Glutamatergic neuron (in vitro differentiated cells): ENCODE results near the gene SZT2. TPM values are rescaled to one million over a fixed set of nuclear protein-coding genes. Genes with fewer than 3 reads are reported as not detected.
A peak's percentile ranks its signal among the peaks of the same experiment; 100 is the strongest.
"Not testable (repeated sequence)": the region's sequence is repeated elsewhere in the genome, so short reads cannot be mapped to it uniquely, and the experiment has no call there.

Experiments used
- DNase-seq: peaks from one replicate; pipeline ENCODE4 v3.0.0; 2022
- H3K27ac Mint-ChIP-seq: one replicate; pipeline ENCODE4 v1.8.0; 2020; ENCODE audit warnings: mild to moderate bottlenecking, mixed read lengths, inconsistent platforms; ENCODE audit not compliant: unreplicated experiment
- H3K27me3 Mint-ChIP-seq: one replicate; pipeline ENCODE4 v1.8.0; 2020; ENCODE audit warnings: mild to moderate bottlenecking, moderate library complexity, mixed read lengths, inconsistent platforms; ENCODE audit not compliant: unreplicated experiment
- H3K36me3 Mint-ChIP-seq: one replicate; pipeline ENCODE4 v1.8.0; 2020; ENCODE audit warnings: mild to moderate bottlenecking, mixed read lengths, inconsistent platforms; ENCODE audit not compliant: unreplicated experiment
- H3K4me1 Mint-ChIP-seq: one replicate; pipeline ENCODE4 v1.8.0; 2020; ENCODE audit warnings: mild to moderate bottlenecking, low read depth, mixed read lengths, inconsistent platforms; ENCODE audit not compliant: unreplicated experiment
- H3K4me3 Mint-ChIP-seq: one replicate; pipeline ENCODE4 v1.8.0; 2020; ENCODE audit warnings: mild to moderate bottlenecking, mixed read lengths, inconsistent platforms; ENCODE audit not compliant: unreplicated experiment
- H3K9me3 Mint-ChIP-seq: one replicate; pipeline ENCODE4 v1.8.0; 2020; ENCODE audit warnings: mild to moderate bottlenecking, moderate library complexity, mixed read lengths, inconsistent platforms; ENCODE audit not compliant: unreplicated experiment
- total RNA-seq: library from RNA; stranded (reverse); fragmentation: NEBNext Ultra II Directional; extraction: Animal tissue kit (Norgen Biotek cat#: 25700); gene quantifications from one replicate; pipeline ENCODE4 v1.2.1, GENCODE V29; 2021; ENCODE audit not compliant: unreplicated experiment
- TF ChIP-seq, protein P1 (sequence below): fragments of 200-600 bp; sonication (generic); IDR thresholded peaks from one replicate; pipeline ENCODE4 v1.5.0; 2021; ENCODE audit not compliant: partially characterized antibody, unreplicated experiment

The SZT2 gene
- total RNA-seq, 1 donor from 2014 or later: 85.3 TPM

GRCh38 chr1:43366601-43367025 is 23.1 kb upstream of the SZT2 start:
- peak overlapping the region; percentile 87 for H3K4me3 Mint-ChIP-seq
- TF ChIP-seq, protein P1, sequence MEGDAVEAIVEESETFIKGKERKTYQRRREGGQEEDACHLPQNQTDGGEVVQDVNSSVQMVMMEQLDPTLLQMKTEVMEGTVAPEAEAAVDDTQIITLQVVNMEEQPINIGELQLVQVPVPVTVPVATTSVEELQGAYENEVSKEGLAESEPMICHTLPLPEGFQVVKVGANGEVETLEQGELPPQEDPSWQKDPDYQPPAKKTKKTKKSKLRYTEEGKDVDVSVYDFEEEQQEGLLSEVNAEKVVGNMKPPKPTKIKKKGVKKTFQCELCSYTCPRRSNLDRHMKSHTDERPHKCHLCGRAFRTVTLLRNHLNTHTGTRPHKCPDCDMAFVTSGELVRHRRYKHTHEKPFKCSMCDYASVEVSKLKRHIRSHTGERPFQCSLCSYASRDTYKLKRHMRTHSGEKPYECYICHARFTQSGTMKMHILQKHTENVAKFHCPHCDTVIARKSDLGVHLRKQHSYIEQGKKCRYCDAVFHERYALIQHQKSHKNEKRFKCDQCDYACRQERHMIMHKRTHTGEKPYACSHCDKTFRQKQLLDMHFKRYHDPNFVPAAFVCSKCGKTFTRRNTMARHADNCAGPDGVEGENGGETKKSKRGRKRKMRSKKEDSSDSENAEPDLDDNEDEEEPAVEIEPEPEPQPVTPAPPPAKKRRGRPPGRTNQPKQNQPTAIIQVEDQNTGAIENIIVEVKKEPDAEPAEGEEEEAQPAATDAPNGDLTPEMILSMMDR: no peak
- peaks cover 6% of the 10 kb centered on the region for H3K36me3 Mint-ChIP-seq
- peaks cover 4% of the 10 kb centered on the region for H3K9me3 Mint-ChIP-seq
- H3K27me3 Mint-ChIP-seq: peaks cover 5% of the 10 kb centered on the region
- H3K27ac Mint-ChIP-seq: no peak overlapping the region
- H3K4me1 Mint-ChIP-seq: peaks cover 5% of the 10 kb centered on the region
- no peak for DNase-seq

DNA sequence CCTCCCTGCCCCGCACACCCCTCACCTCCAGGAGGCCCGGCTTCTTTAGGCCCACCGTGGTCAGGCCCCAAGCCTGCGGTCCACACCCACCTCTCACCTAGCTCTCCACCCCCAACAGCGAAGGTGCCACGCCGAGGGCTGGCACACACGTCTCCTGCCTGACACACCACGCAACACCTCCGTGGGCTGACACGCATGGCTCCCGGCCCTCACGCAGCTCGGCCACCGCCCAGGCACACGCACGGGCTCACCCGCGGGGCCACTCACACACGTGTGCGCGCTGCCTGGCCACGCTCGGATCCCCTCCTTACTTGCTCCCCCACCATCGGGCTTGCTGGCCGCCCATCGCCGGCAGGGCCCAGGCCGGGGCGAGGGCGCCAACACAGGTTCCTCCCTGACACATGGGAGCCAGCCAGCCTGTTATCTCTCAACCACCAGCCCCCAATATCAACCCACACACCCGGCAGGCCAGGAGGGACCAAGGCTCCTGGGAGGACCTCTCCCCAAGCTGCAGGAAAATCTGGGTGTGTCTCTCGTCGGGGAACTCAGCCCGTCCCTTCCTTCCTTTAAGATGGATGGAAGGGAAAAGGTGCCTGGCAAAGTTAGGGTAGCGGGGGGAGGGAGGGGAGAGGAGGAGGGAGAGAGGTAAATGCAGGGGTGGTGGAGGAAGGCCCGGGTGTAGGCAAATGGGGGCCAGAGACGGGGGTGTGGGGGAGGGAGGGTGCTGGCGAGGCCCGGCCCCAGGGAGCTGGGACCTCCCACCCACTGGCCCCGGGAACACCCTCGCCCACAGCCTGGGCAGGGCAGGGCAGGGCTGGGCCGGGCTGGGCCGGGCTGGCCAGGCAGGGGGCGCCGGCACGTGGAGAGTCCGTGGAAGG is 22.4 kb upstream of the SZT2 start:
- H3K27ac Mint-ChIP-seq: peak overlapping the region; percentile 12
- peaks cover 5% of the 10 kb centered on the region for H3K4me1 Mint-ChIP-seq
- peak overlapping the region; percentile 87 for H3K4me3 Mint-ChIP-seq
- TF ChIP-seq, protein P1: no peak
- H3K36me3 Mint-ChIP-seq: peaks cover 6% of the 10 kb centered on the region
- peaks cover 5% of the 10 kb centered on the region for H3K27me3 Mint-ChIP-seq
- H3K9me3 Mint-ChIP-seq: peaks cover 4% of the 10 kb centered on the region
- peak; percentile 32 for DNase-seq

- peaks cover 6% of the 10 kb centered on the region for H3K36me3 Mint-ChIP-seq
- TF ChIP-seq, protein P1: no peak
- peaks cover 5% of the 10 kb centered on the region for H3K4me1 Mint-ChIP-seq
- peak; percentile 95 for DNase-seq
- H3K27me3 Mint-ChIP-seq: peaks cover 5% of the 10 kb centered on the region
- peak within 1 kb of the TSS; percentile 82 for H3K27ac Mint-ChIP-seq
- H3K9me3 Mint-ChIP-seq: peaks cover 4% of the 10 kb centered on the region
- peak within 1 kb of the TSS; percentile 89 for H3K4me3 Mint-ChIP-seq
These were observed 21.6 kb upstream of the SZT2 start, which contains the start of gene ELOVL1 for GRCh38 chr1:43367904-43368645. TSS of gene ELOVL1 (minus strand) at chr1:43368011. CDS start at chr1:43365609, 2,402 bp downstream.

DNA sequence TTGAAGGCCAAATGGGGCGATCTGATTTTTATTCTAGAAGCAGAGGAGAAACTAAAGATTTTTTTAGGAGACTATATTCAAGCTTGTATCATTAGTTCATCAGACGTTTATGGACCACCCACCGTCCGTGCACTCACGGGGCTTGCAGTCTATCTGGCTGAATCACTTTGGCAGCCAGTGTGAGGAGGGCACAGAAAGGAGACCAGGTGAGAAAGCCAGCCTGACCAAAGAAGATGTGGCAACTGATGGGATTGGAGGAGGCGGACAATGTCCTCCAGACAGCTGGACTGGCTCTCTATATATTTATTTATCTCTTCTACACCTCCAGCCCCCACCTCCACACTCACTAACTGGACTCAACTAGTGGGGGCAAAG is 21.1 kb upstream of the SZT2 start:
- Mint-ChIP-seq H3K9me3 (peaks cover 4% of the 10 kb centered on the region), H3K27me3 (peaks cover 5% of the 10 kb centered on the region), H3K36me3 (peaks cover 6% of the 10 kb centered on the region), H3K4me3 (peak overlapping the region; percentile 89), H3K27ac (peak overlapping the region; percentile 82), H3K4me1 (peaks cover 5% of the 10 kb centered on the region)
- no peak for DNase-seq
- TF ChIP-seq, protein P1: no peak

DNA sequence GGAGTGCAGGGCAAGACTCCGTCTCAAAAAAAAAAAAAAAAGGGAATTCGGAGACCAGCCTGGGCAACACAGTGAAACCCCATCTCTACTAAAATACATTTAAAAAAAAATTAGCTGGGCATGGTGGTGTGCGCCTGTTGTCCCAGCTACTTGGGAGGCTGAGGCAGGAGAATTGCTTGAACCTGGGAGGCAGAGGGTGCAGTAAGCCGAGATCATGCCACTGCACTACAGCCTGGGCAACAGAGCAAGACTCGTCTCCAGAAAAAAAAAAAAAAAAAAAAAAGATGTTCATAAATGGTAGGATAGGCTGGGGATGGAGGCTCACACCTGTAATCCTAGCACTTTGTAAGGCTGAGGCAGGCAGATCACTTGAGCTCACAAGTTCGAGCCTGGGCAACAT is 19.9 kb upstream of the SZT2 start:
- not testable (repeated sequence) for H3K4me3 Mint-ChIP-seq, DNase-seq, H3K36me3 Mint-ChIP-seq, H3K27ac Mint-ChIP-seq, H3K4me1 Mint-ChIP-seq, H3K27me3 Mint-ChIP-seq, H3K9me3 Mint-ChIP-seq
